GM18505 (cell line): ENCODE results near the gene PSD2.

ENCODE experiments used
- ATAC-seq: cut with Tn5 transposase; IDR thresholded peaks from one replicate; pipeline ENCODE4 v1.9.1; 2021; ENCODE audit not compliant: unreplicated experiment
- POLR2A ChIP-seq: IDR thresholded peaks from 4 replicates; pipeline ENCODE4 v1.6.1; 2011; ENCODE audit warnings: borderline replicate concordance; ENCODE audit not compliant: insufficient read depth, insufficient read length; ENCODE audit errors: extremely low read depth

Gene PSD2

GRCh38 chr5:139861021-139861888 lies 65.6 kb downstream of the PSD2 start:
- no peak for ATAC-seq
- TF ChIP-seq POLR2A = no peak

DNA sequence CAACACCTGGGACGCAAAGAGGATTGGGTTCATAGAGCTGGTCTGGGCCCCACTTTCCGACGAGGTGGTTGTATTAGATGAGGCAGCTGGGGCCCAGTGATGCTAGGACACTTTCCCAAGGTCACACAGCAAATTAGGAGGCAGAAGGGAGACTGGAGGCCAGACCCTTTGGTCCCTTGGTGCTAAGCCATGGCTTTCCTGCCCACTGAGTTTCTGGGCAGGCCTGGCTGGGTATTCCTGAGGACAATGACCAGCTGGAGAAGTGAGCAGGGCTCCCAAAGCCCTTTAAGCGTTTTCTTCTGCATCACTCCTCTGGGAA lies 66.2 kb downstream of the PSD2 start:
- TF ChIP-seq POLR2A = no peak
- no peak for ATAC-seq

DNA sequence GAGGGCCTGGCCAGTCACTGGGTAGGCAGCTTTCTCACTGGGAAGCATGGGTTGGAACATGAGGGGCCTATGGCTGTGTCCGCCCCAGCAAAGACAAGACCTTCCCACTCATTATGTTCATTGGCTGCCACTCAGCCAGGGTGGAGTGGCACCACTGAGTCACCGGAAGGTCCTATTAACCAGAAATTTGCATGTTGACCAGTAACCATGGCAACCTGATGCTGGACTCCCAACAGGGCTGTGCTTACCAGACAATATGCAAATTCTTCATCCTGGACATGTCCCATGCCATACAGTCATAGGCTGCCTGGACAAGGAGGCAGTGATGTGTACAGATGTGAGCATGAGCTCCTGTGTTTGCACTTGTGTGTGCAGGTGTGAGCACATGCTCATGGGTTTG lies 66.7 kb downstream of the PSD2 start:
- no peak for TF ChIP-seq POLR2A
- no peak for ATAC-seq

GRCh38 chr5:139862803-139863202 lies 67.2 kb downstream of the PSD2 start:
- TF ChIP-seq POLR2A = no peak
- ATAC-seq = no peak

DNA sequence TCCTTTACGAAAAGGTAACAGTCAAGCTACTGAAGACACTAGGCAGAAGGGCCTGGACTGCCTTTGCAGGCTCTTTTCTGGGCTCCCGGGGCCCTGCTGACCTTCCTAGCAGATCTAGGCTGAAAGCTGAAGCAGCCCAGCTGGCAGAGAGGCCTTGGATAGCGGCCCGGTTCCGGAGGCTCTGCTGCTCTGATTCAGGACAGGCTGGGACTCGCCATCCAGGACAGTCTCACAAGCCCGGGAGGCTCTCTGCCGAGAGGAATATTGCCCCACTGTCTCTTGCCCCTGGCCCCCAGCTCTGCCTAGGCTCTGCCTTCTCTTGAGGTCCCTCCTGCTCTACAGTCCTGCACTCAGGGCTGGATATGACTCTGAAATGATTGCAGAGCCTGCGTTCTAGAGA lies 67.8 kb downstream of the PSD2 start:
- no peak for TF ChIP-seq POLR2A
- no peak for ATAC-seq

DNA sequence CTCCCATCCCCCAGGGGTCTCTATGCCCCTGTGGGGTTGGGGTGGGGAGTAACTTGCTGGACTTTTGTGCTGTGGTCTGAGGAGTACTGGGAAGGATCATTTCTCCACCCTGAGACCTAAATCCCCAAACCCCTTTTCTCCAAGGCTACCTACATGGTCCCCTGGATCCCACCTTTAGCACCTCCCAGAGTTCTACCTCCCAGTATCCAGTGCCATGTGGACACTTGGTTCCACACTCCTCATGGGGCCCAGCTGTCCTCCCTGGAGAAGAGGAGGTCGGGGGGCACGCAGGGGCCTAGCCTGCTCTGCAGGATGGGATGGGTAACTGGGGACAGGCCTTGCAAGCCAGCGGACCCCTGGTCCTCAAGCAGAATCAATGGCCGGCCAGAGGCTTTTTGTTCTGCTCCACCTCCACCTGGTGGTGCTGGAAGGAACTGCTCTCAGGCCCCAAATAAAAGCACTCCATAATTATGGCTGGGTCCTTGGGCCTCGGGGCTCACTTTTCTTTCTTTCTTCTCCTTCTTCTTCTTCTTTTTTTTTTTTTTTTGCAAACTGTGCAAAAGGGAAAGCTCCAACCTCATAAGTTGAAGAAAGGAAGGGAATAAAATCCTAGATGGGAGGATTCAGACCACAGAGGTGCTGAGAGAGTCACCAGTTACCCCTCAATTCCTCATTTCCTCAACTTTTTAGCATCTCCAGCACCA lies 68.4 kb downstream of the PSD2 start:
- TF ChIP-seq POLR2A = no peak
- no peak for ATAC-seq

DNA sequence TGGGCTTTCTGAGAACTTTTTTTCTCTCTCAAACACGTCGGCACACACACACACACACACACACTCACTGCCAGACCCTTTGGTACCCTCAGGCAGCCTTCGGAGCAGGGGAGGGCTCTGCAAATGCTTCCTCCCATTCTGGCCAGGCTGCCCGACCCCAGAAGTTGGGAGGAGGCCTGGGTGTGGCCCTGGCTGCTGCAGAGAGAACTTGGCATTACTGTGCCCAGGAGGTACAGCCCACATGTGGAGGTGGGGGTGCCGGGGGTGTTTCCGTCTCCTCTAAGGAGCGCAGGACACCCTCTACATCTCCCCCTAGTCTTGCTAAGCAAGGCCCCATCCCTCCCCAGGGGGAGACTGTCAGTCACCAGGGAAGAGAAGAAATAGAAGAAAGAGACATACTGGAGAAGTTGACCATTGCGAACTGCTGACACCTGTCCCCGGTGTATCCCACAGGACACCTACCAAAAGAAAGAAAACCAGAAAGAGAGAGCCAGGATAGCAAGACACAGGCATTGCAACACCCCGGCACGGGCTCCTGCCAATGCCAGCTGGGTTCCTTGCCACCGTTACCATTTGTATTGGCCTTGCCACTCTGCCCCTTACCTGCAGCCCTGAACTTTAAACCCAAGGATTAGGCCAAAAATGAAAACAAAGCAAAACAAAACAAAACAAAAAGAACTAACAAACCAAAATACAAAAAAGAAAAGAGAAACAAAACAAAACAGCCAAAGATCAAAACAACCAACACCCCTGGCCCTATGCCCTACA lies 69.3 kb downstream of the PSD2 start:
- ATAC-seq = no peak
- TF ChIP-seq POLR2A = no peak

GRCh38 chr5:139867109-139867508 lies 71.5 kb downstream of the PSD2 start:
- ATAC-seq = no peak
- no peak for TF ChIP-seq POLR2A

- no peak for TF ChIP-seq POLR2A
- no peak for ATAC-seq
These were observed 72.0 kb downstream of the PSD2 start for GRCh38 chr5:139867581-139867980.

GRCh38 chr5:139869042-139869790 lies 73.6 kb downstream of the PSD2 start:
- no peak for TF ChIP-seq POLR2A
- ATAC-seq = no peak

GRCh38 chr5:139870677-139871076 lies 75.1 kb downstream of the PSD2 start:
- no peak for ATAC-seq
- TF ChIP-seq POLR2A = no peak

- TF ChIP-seq POLR2A = no peak
- no peak for ATAC-seq
These were observed 76.0 kb downstream of the PSD2 start for GRCh38 chr5:139871614-139872013.
